ENCODE results near the gene MYO1D.

The MYO1D gene

GRCh38 chr17:32590974-32591373, 285.9 kb downstream of the MYO1D start:
- Histone ChIP-seq H3K27ac (ENCODE audit: insufficient read depth, low read length, poor library complexity, severe bottlenecking) (no peak overlapping the region), H3K4me1 (ENCODE audit: control insufficient read depth, insufficient read depth, low read length, poor library complexity, severe bottlenecking) (no peaks in the 10 kb centered on the region), H3K9me3 (ENCODE audit: control insufficient read depth, low read length) (no peaks in the 10 kb centered on the region), H3K27me3 (replicated peaks; ENCODE audit: control insufficient read depth, insufficient read depth, low read length, poor library complexity, severe bottlenecking) (no peaks in the 10 kb centered on the region), H3K36me3 (ENCODE audit: control insufficient read depth, insufficient read depth, low read length) (no peaks in the 10 kb centered on the region), H3K4me3 (ENCODE audit: insufficient read depth, low read depth, low read length, poor library complexity, severe bottlenecking) (no peak overlapping the region)
- DNase-seq: no peak

- Histone ChIP-seq H3K9me3 (ENCODE audit: control insufficient read depth, low read length) (no peaks in the 10 kb centered on the region), H3K27me3 (replicated peaks; ENCODE audit: control insufficient read depth, insufficient read depth, low read length, poor library complexity, severe bottlenecking) (no peaks in the 10 kb centered on the region), H3K36me3 (ENCODE audit: control insufficient read depth, insufficient read depth, low read length) (no peaks in the 10 kb centered on the region), H3K27ac (ENCODE audit: insufficient read depth, low read length, poor library complexity, severe bottlenecking) (no peak overlapping the region), H3K4me1 (ENCODE audit: control insufficient read depth, insufficient read depth, low read length, poor library complexity, severe bottlenecking) (no peaks in the 10 kb centered on the region), H3K4me3 (ENCODE audit: insufficient read depth, low read depth, low read length, poor library complexity, severe bottlenecking) (no peak overlapping the region)
- DNase-seq: no peak
Observed at GRCh38 chr17:32588982-32589381, 287.9 kb downstream of the MYO1D start.

DNA sequence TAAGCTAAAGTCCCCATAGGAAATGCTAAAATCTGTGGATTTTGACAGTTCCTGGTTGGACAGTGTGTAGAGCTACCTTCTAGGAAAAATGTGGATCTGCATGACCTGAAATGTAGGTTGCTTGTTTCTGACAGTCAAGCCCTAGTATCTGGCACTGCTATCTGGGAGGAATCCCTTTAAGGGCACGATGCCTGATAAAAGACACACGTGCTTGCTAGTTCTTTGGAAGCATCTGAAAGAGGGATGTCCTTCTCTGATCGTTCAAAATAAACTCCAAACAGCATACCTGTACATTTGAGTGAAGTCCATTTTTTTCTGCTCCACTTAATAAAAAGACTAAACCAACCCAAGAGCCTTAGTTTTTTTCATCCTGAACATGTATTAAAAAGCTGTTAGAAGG, 288.8 kb downstream of the MYO1D start:
- H3K9me3 ChIP-seq (ENCODE audit: control insufficient read depth, low read length): no peaks in the 10 kb centered on the region
- H3K27me3 ChIP-seq (replicated peaks; ENCODE audit: control insufficient read depth, insufficient read depth, low read length, poor library complexity, severe bottlenecking): no peaks in the 10 kb centered on the region
- no peak overlapping the region for H3K27ac ChIP-seq (ENCODE audit: insufficient read depth, low read length, poor library complexity, severe bottlenecking)
- no peaks in the 10 kb centered on the region for H3K36me3 ChIP-seq (ENCODE audit: control insufficient read depth, insufficient read depth, low read length)
- H3K4me1 ChIP-seq (ENCODE audit: control insufficient read depth, insufficient read depth, low read length, poor library complexity, severe bottlenecking): no peaks in the 10 kb centered on the region
- H3K4me3 ChIP-seq (ENCODE audit: insufficient read depth, low read depth, low read length, poor library complexity, severe bottlenecking): no peak overlapping the region
- no peak for DNase-seq

DNA sequence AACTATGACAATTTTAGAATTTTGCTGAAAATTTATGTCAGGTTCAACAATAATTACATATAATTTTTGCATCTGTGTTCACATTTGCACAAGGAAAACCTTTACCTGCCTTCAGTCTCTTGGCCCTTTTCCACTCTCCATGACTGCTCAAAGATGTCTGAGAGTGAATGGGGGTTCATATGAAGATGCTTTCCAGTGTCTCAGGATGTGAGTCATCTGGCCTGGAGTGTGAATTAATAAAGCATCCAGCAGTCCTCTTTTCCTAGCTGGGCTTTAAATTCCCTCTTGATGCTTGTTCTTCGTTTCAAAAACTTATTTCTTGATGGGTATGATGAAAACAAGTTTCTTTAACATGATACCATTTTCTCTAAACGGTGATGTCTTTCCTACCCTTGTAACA, 290.3 kb downstream of the MYO1D start:
- Histone ChIP-seq H3K27ac (ENCODE audit: insufficient read depth, low read length, poor library complexity, severe bottlenecking) (no peak overlapping the region), H3K9me3 (ENCODE audit: control insufficient read depth, low read length) (no peaks in the 10 kb centered on the region), H3K27me3 (replicated peaks; ENCODE audit: control insufficient read depth, insufficient read depth, low read length, poor library complexity, severe bottlenecking) (no peaks in the 10 kb centered on the region), H3K4me1 (ENCODE audit: control insufficient read depth, insufficient read depth, low read length, poor library complexity, severe bottlenecking) (no peaks in the 10 kb centered on the region), H3K36me3 (ENCODE audit: control insufficient read depth, insufficient read depth, low read length) (no peaks in the 10 kb centered on the region), H3K4me3 (ENCODE audit: insufficient read depth, low read depth, low read length, poor library complexity, severe bottlenecking) (no peak overlapping the region)
- no peak for DNase-seq

GRCh38 chr17:32584792-32585191, 292.1 kb downstream of the MYO1D start:
- Histone ChIP-seq H3K27me3 (replicated peaks; ENCODE audit: control insufficient read depth, insufficient read depth, low read length, poor library complexity, severe bottlenecking) (no peaks in the 10 kb centered on the region), H3K4me3 (ENCODE audit: insufficient read depth, low read depth, low read length, poor library complexity, severe bottlenecking) (no peak overlapping the region), H3K4me1 (ENCODE audit: control insufficient read depth, insufficient read depth, low read length, poor library complexity, severe bottlenecking) (no peaks in the 10 kb centered on the region), H3K36me3 (ENCODE audit: control insufficient read depth, insufficient read depth, low read length) (no peaks in the 10 kb centered on the region), H3K27ac (ENCODE audit: insufficient read depth, low read length, poor library complexity, severe bottlenecking) (no peak overlapping the region), H3K9me3 (ENCODE audit: control insufficient read depth, low read length) (peaks cover 3% of the 10 kb centered on the region)
- DNase-seq: no peak

DNA sequence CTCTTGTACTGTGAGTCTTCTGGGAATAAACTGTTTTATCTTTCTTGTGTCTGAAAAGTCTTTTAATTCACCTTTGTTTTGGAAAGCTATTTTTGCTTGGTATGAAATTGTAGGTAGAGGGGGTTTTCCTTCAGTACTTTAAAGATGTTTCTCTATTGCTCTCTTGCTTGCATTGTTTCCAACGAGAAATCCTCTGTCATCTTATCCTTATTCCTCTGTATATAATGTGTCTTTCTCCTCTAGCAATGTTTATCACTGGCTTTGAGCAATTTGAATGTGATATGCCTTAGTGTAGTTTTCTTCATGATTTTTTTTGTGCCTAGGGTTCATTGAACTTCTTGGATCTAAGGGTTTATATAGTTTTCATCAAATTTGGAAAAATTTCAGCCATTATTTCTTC, 293.9 kb downstream of the MYO1D start:
- Histone ChIP-seq H3K4me1 (ENCODE audit: control insufficient read depth, insufficient read depth, low read length, poor library complexity, severe bottlenecking) (no peaks in the 10 kb centered on the region), H3K27me3 (replicated peaks; ENCODE audit: control insufficient read depth, insufficient read depth, low read length, poor library complexity, severe bottlenecking) (no peaks in the 10 kb centered on the region)

GRCh38 chr17:32575852-32576251, 301.1 kb downstream of the MYO1D start:
- Histone ChIP-seq H3K9me3 (ENCODE audit: control insufficient read depth, low read length) (no peaks in the 10 kb centered on the region), H3K36me3 (ENCODE audit: control insufficient read depth, insufficient read depth, low read length) (no peaks in the 10 kb centered on the region), H3K4me1 (ENCODE audit: control insufficient read depth, insufficient read depth, low read length, poor library complexity, severe bottlenecking) (peaks cover 10% of the 10 kb centered on the region), H3K27ac (ENCODE audit: insufficient read depth, low read length, poor library complexity, severe bottlenecking) (no peak overlapping the region), H3K27me3 (replicated peaks; ENCODE audit: control insufficient read depth, insufficient read depth, low read length, poor library complexity, severe bottlenecking) (no peaks in the 10 kb centered on the region), H3K4me3 (ENCODE audit: insufficient read depth, low read depth, low read length, poor library complexity, severe bottlenecking) (no peak overlapping the region)
- DNase-seq: no peak

More for the DNA sequence above, 293.9 kb downstream of the MYO1D start:
- Histone ChIP-seq H3K9me3 (ENCODE audit: control insufficient read depth, low read length) (peaks cover 3% of the 10 kb centered on the region), H3K4me3 (ENCODE audit: insufficient read depth, low read depth, low read length, poor library complexity, severe bottlenecking) (no peak overlapping the region), H3K27ac (ENCODE audit: insufficient read depth, low read length, poor library complexity, severe bottlenecking) (no peak overlapping the region), H3K36me3 (ENCODE audit: control insufficient read depth, insufficient read depth, low read length) (no peaks in the 10 kb centered on the region)
- no peak for DNase-seq

DNA sequence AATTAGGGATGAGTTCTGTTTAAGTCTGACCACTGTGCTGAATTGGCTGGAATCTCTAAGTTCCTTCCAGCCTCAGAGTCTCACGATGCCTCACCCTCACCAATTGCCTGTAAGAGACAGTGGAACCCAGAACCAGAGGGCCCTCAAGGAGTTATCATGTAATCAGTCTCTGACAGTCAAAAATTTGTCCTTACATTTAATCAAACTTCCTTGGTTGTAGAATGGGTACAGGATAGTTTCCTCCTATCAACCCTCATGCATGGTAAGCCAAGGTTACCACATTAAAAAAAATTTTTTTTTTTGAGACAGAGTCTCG, 306.9 kb downstream of the MYO1D start:
- H3K27ac ChIP-seq (ENCODE audit: insufficient read depth, low read length, poor library complexity, severe bottlenecking): no peak overlapping the region
- H3K36me3 ChIP-seq (ENCODE audit: control insufficient read depth, insufficient read depth, low read length): no peaks in the 10 kb centered on the region
- no peaks in the 10 kb centered on the region for H3K27me3 ChIP-seq (replicated peaks; ENCODE audit: control insufficient read depth, insufficient read depth, low read length, poor library complexity, severe bottlenecking)
- H3K4me1 ChIP-seq (ENCODE audit: control insufficient read depth, insufficient read depth, low read length, poor library complexity, severe bottlenecking): no peaks in the 10 kb centered on the region
- H3K9me3 ChIP-seq (ENCODE audit: control insufficient read depth, low read length): no peaks in the 10 kb centered on the region
- H3K4me3 ChIP-seq (ENCODE audit: insufficient read depth, low read depth, low read length, poor library complexity, severe bottlenecking): no peak overlapping the region
- no peak for DNase-seq

GRCh38 chr17:32569171-32570080, 307.5 kb downstream of the MYO1D start:
- no peaks in the 10 kb centered on the region for H3K27me3 ChIP-seq (replicated peaks; ENCODE audit: control insufficient read depth, insufficient read depth, low read length, poor library complexity, severe bottlenecking)
- no peak for DNase-seq
- H3K4me3 ChIP-seq (ENCODE audit: insufficient read depth, low read depth, low read length, poor library complexity, severe bottlenecking): no peak overlapping the region
- no peaks in the 10 kb centered on the region for H3K4me1 ChIP-seq (ENCODE audit: control insufficient read depth, insufficient read depth, low read length, poor library complexity, severe bottlenecking)
- H3K9me3 ChIP-seq (ENCODE audit: control insufficient read depth, low read length): no peaks in the 10 kb centered on the region
- H3K27ac ChIP-seq (ENCODE audit: insufficient read depth, low read length, poor library complexity, severe bottlenecking): no peak overlapping the region
- no peaks in the 10 kb centered on the region for H3K36me3 ChIP-seq (ENCODE audit: control insufficient read depth, insufficient read depth, low read length)

DNA sequence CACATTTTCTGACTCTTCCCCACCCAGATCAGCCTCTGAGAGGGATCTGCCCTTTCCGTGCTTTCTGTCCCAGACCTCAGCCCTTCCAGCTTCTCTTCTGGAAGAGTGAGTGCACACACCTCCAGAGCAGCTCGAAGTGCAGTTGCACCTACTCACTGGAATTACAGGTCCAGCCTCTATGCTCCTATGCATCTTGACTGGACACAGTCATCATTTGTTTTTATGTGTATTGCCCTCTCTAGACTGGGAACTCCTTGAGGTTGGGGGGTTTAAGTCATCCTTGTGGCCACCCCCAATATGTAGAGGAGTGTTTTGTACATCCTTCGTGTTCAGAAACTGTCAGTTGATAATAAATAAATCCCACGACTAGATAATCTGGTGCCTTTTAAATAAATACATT, 308.2 kb downstream of the MYO1D start:
- no peaks in the 10 kb centered on the region for H3K9me3 ChIP-seq (ENCODE audit: control insufficient read depth, low read length)
- H3K27me3 ChIP-seq (replicated peaks; ENCODE audit: control insufficient read depth, insufficient read depth, low read length, poor library complexity, severe bottlenecking): no peaks in the 10 kb centered on the region
- no peak for DNase-seq
- no peak overlapping the region for H3K27ac ChIP-seq (ENCODE audit: insufficient read depth, low read length, poor library complexity, severe bottlenecking)
- H3K36me3 ChIP-seq (ENCODE audit: control insufficient read depth, insufficient read depth, low read length): no peaks in the 10 kb centered on the region
- H3K4me3 ChIP-seq (ENCODE audit: insufficient read depth, low read depth, low read length, poor library complexity, severe bottlenecking): no peak overlapping the region
- H3K4me1 ChIP-seq (ENCODE audit: control insufficient read depth, insufficient read depth, low read length, poor library complexity, severe bottlenecking): no peaks in the 10 kb centered on the region

Measured in effector memory CD4-positive, alpha-beta T cell (primary cell).